ENCODE data around the gene LCN2.

DNA sequence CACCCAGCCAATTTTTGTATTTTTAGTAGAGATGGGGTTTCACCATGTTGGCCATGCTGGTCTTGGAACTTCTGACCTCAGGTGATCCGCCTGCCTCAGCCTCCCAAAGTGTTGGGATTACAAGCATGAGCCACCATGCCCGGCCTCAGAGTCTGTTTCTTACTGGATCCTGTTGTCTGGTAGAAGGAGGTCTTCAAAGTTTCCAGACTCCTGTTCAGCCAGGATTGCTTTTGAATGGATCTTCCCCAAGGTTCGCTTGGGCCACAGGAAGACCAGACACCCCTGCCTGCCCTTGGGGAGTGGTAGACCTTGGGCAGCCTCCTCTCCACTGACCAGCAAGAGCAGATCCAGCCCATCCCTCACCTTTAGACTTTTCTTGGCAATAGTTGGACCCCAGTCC is 7.6 kb upstream of the LCN2 start:
- TF ChIP-seq, protein P1, sequence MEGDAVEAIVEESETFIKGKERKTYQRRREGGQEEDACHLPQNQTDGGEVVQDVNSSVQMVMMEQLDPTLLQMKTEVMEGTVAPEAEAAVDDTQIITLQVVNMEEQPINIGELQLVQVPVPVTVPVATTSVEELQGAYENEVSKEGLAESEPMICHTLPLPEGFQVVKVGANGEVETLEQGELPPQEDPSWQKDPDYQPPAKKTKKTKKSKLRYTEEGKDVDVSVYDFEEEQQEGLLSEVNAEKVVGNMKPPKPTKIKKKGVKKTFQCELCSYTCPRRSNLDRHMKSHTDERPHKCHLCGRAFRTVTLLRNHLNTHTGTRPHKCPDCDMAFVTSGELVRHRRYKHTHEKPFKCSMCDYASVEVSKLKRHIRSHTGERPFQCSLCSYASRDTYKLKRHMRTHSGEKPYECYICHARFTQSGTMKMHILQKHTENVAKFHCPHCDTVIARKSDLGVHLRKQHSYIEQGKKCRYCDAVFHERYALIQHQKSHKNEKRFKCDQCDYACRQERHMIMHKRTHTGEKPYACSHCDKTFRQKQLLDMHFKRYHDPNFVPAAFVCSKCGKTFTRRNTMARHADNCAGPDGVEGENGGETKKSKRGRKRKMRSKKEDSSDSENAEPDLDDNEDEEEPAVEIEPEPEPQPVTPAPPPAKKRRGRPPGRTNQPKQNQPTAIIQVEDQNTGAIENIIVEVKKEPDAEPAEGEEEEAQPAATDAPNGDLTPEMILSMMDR (IDR thresholded peaks at IDR 0.05; ENCODE audit: low read length): no peak
- TF ChIP-seq EZH2phosphoT487 (IDR thresholded peaks at IDR 0.05; ENCODE audit: low read length): no peak
- TF ChIP-seq EZH2 (optimal IDR thresholded peaks at IDR 0.05; ENCODE audit: low read depth, low read length): no peak
